ENCODE measurements around the gene APOOL. TPM values are rescaled to one million over a fixed set of nuclear protein-coding genes. Genes with fewer than 3 reads are reported as not detected.

APOOL gene
- total and polyA plus RNA-seq, 2 donors (not counting 1 experiment from before 2014, with no cell fraction given), result 5.8 to 11.6 TPM

- Histone ChIP-seq H3K4me1 (ENCODE audit: control insufficient read depth, extremely low read depth, insufficient read depth, low read length) (no peaks in the 10 kb centered on the region), H3K79me2 (ENCODE audit: control insufficient read depth, insufficient read depth, low read length) (no peaks in the 10 kb centered on the region), H3K27ac (ENCODE audit: insufficient read depth, low read length) (no peak overlapping the region), H3K4me3 (replicated peaks in 1 of 4; ENCODE audit: control extremely low read depth in 1 of 4, insufficient read depth in 1 of 4, low read depth in 3 of 4, low read length in 4 of 4) (no peak overlapping the region), H3K9ac (ENCODE audit: insufficient read depth, low read length) (no peak overlapping the region), H4K20me1 (ENCODE audit: control insufficient read depth, extremely low read depth, insufficient read depth, low read length) (no peaks in the 10 kb centered on the region), H3K36me3 (ENCODE audit: control insufficient read depth, insufficient read depth, low read length) (no peaks in the 10 kb centered on the region), H3K27me3 (ENCODE audit: control insufficient read depth, insufficient read depth, low read length) (no peaks in the 10 kb centered on the region), H3K4me2 (ENCODE audit: extremely low read depth, insufficient read depth, low read length) (no peak overlapping the region), H2AFZ (ENCODE audit: low read length) (no peak overlapping the region), H3K9me3 (ENCODE audit: control insufficient read depth, insufficient read depth, low read depth, low read length) (no peaks in the 10 kb centered on the region)
- TF ChIP-seq CTCF (conservative IDR thresholded peaks at IDR 0.05 in 1 of 2, IDR thresholded peaks at IDR 0.05 in 1 of 2; ENCODE audit: low read depth in 1 of 2, low read length in 2 of 2), result no peak
- TF ChIP-seq EZH2 (IDR thresholded peaks at IDR 0.05; ENCODE audit: low read length, missing control alignments), result no peak
- no peak for DNase-seq (ENCODE audit: low read depth in 2 of 2)
These were observed 111.1 kb downstream of the APOOL start for GRCh38 chrX:85114776-85115175.

- no peak overlapping the region for H3K4me3 ChIP-seq (replicated peaks in 1 of 4; ENCODE audit: control extremely low read depth in 1 of 4, insufficient read depth in 1 of 4, low read depth in 3 of 4, low read length in 4 of 4)
- H3K27me3 ChIP-seq (ENCODE audit: control insufficient read depth, insufficient read depth, low read length), result no peaks in the 10 kb centered on the region
- no peaks in the 10 kb centered on the region for H3K79me2 ChIP-seq (ENCODE audit: control insufficient read depth, insufficient read depth, low read length)
- H3K9me3 ChIP-seq (ENCODE audit: control insufficient read depth, insufficient read depth, low read depth, low read length), result no peaks in the 10 kb centered on the region
- H4K20me1 ChIP-seq (ENCODE audit: control insufficient read depth, extremely low read depth, insufficient read depth, low read length), result no peaks in the 10 kb centered on the region
- TF ChIP-seq EZH2 (IDR thresholded peaks at IDR 0.05; ENCODE audit: low read length, missing control alignments), result no peak
- TF ChIP-seq CTCF (conservative IDR thresholded peaks at IDR 0.05 in 1 of 2, IDR thresholded peaks at IDR 0.05 in 1 of 2; ENCODE audit: low read depth in 1 of 2, low read length in 2 of 2), result no peak
- no peak overlapping the region for H2AFZ ChIP-seq (ENCODE audit: low read length)
- H3K4me2 ChIP-seq (ENCODE audit: extremely low read depth, insufficient read depth, low read length), result no peak overlapping the region
- no peaks in the 10 kb centered on the region for H3K4me1 ChIP-seq (ENCODE audit: control insufficient read depth, extremely low read depth, insufficient read depth, low read length)
- no peaks in the 10 kb centered on the region for H3K36me3 ChIP-seq (ENCODE audit: control insufficient read depth, insufficient read depth, low read length)
- DNase-seq (ENCODE audit: low read depth in 2 of 2), result no peak
- no peak overlapping the region for H3K9ac ChIP-seq (ENCODE audit: insufficient read depth, low read length)
- no peak overlapping the region for H3K27ac ChIP-seq (ENCODE audit: insufficient read depth, low read length)
These were observed 111.6 kb downstream of the APOOL start for GRCh38 chrX:85115252-85115651.

- Histone ChIP-seq H3K9ac (ENCODE audit: insufficient read depth, low read length) (no peak overlapping the region), H3K27me3 (ENCODE audit: control insufficient read depth, insufficient read depth, low read length) (no peaks in the 10 kb centered on the region), H3K36me3 (ENCODE audit: control insufficient read depth, insufficient read depth, low read length) (no peaks in the 10 kb centered on the region), H3K79me2 (ENCODE audit: control insufficient read depth, insufficient read depth, low read length) (no peaks in the 10 kb centered on the region), H3K9me3 (ENCODE audit: control insufficient read depth, insufficient read depth, low read depth, low read length) (no peaks in the 10 kb centered on the region), H3K4me2 (ENCODE audit: extremely low read depth, insufficient read depth, low read length) (no peak overlapping the region), H3K27ac (ENCODE audit: insufficient read depth, low read length) (no peak overlapping the region), H2AFZ (ENCODE audit: low read length) (no peak overlapping the region), H3K4me3 (replicated peaks in 1 of 4; ENCODE audit: control extremely low read depth in 1 of 4, insufficient read depth in 1 of 4, low read depth in 3 of 4, low read length in 4 of 4) (no peak overlapping the region), H4K20me1 (ENCODE audit: control insufficient read depth, extremely low read depth, insufficient read depth, low read length) (no peaks in the 10 kb centered on the region), H3K4me1 (ENCODE audit: control insufficient read depth, extremely low read depth, insufficient read depth, low read length) (no peaks in the 10 kb centered on the region)
- DNase-seq (ENCODE audit: low read depth in 2 of 2), result no peak
- TF ChIP-seq EZH2 (IDR thresholded peaks at IDR 0.05; ENCODE audit: low read length, missing control alignments) (no peak), CTCF (conservative IDR thresholded peaks at IDR 0.05 in 1 of 2, IDR thresholded peaks at IDR 0.05 in 1 of 2; ENCODE audit: low read depth in 1 of 2, low read length in 2 of 2) (no peak)
These were observed 132.7 kb downstream of the APOOL start for GRCh38 chrX:85136409-85136808.

Data from fibroblast of lung (primary cell).